A549 treated with Hydrocortisone at 1 μM for 4 hours (cell line): ENCODE data around the gene EOLA2. TPM values are rescaled to one million over a fixed set of nuclear protein-coding genes. Genes with fewer than 3 reads are reported as not detected.

Experiments
- total RNA-seq: library from RNA; stranded (reverse); fragments of 200-300 nt; extraction: Qiagen RNA extraction; gene quantifications from 5 replicates; pipeline ENCODE4 v1.2.3, GENCODE V29; 2022

The EOLA2 gene
- 55.1 to 63.3 TPM (median 62.4 TPM) in 5 replicates for total RNA-seq

GRCh38 chrX:149938427-149938880 lies at the start of gene EOLA2:
TSS of gene EOLA2 (minus strand) at chrX:149938491. CDS start at chrX:149933874, 4,617 bp downstream.

DNA sequence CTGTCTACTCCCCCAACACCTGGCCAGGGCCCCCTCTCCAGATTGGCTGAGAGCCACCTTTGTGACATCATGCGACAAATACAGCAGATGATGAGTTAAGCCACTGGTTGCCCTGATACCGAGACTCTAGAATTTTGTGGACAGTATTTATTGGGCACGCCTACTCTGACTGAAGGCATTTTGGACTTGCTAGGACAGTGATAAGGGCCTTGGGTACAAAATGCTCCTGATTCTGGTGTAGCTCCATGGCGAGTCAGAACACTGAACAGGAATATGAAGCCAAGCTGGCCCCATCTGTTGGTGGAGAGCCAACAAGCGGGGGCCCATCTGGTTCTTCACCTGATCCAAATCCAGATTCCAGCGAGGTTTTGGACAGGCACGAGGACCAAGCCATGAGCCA lies 8.9 kb downstream of the EOLA2 start, which contains the start of gene HSFX4:
TSS of gene HSFX4 (plus strand) at position 174 of the 400 bp plus-strand sequence. CDS start at position 246, 72 bp downstream.

Other genes with a start within 250 kb of the EOLA2 start
- gene MAGEA11, start 226.4 kb downstream of the EOLA2 start, total RNA-seq: 0.06 TPM in 1 of 5 replicates, not detected in the others
- 0.13 to 0.35 TPM (median 0.31 TPM) in 5 replicates for gene HSFX1, start 164.4 kb downstream of the EOLA2 start, total RNA-seq
- not detected in 5 replicates for gene MAGEA9, start 156.6 kb downstream of the EOLA2 start, total RNA-seq
- gene MAGEA8, start 57.3 kb downstream of the EOLA2 start, total RNA-seq: not detected in 5 replicates
- gene HSFX4, start 8.9 kb downstream of the EOLA2 start, total RNA-seq: 0.09 TPM in 1 of 5 replicates, not detected in the others